Stimulated activated CD4-positive, alpha-beta T cell treated with anti-CD3 and anti-CD28 coated beads, Interleukin-12 subunit alpha, Interleukin-12 subunit beta, amount 100 ng/mL, for 24 hours (primary cell): Measurements from ENCODE around the gene CCS.
"Not testable (repeated sequence)": the region's sequence is repeated elsewhere in the genome, so short reads cannot be mapped to it uniquely, and the experiment has no call there.

Experiments
- DNase-seq, 2 experiments: peaks; one replicate each; pipeline ENCODE4 v3.0.0-alpha.2; 2020; ENCODE audit warnings: low read depth in 2 of 2

Gene CCS

DNA sequence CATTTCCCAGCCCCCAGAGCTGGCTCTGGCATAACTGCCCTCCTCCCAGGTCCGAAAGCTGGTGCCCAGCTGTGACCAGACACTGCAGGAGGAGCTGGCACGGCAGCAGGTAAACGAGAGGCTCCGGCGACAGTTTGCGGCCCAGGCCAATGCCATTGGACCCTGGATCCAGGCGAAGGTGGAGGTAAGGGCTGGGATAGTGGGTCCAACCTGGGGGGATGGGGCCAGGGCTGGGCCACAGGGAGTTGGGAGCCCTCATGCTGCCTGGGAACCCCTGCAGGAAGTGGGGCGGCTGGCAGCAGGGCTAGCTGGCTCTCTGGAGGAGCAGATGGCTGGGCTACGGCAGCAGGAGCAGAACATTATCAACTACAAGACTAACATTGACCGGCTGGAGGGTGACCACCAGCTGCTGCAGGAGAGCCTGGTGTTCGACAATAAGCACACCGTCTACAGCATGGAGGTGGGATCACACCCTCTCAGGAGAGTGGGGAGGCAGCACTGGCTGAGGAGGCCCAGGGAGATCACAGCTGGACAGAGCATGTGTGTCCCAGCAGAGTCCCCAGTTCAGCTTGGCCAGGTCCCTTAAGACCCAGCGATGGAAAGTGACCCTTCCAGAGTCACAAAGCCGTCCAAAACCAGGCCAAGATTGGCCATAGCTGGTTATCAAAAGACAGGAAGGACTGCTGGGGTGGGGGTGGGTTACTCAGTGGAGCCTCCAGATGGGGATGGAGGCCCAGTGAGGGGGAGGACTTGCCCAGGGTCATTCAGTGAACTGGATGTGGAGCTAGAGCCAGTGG lies 31.6 kb upstream of the CCS start:
- DNase-seq: no peak

- no peak for DNase-seq
These were observed 31.1 kb upstream of the CCS start for GRCh38 chr11:66561975-66562248.

DNA sequence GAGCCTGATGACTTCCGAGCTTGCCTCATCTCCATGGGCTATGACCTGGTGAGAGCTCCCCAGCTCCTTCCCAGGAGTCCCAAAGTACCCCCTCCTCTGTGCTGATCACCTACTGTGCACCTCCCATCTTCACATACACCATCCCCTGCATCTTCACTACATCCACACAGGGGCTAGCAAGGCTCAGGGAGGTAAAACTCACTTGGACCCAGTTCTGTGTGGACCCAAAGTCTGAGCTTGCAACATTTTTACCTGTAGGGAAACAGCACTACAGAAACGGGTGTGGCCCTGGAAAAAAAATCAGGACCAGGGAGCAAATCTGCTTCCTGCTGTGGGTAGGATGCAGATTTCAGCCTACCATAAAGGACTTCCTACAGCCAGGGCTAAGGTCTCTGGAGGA lies 30.7 kb upstream of the CCS start:
- DNase-seq: no peak

DNA sequence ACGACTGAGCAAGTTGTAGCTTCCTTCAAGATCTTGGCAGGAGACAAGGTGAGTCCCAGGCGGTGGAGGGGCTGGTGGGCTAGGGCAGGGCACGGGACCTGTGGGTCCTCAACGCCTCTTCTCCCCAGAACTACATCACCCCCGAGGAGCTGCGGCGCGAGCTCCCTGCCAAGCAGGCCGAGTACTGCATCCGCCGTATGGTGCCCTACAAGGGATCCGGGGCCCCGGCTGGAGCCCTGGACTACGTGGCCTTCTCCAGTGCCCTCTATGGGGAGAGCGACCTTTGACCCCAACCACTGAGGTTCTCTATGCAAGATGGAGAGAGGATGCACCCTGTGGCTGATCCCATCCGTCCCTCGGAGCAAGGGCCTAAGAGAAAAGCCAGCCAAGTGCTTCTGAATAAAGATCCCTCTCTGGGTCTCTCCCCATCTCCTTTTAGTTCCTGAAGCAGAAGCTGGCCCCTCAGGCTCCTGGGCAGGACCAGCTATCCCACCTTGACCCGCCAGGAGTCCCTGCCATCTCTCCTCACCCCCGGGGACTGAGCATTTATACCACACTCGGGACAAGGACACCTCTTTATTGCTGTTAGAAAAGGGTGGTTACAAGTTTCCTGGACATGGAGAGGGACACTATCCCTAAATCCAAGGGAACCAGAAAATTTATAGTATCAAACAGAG lies 29.9 kb upstream of the CCS start:
- DNase-seq: no peak

DNA sequence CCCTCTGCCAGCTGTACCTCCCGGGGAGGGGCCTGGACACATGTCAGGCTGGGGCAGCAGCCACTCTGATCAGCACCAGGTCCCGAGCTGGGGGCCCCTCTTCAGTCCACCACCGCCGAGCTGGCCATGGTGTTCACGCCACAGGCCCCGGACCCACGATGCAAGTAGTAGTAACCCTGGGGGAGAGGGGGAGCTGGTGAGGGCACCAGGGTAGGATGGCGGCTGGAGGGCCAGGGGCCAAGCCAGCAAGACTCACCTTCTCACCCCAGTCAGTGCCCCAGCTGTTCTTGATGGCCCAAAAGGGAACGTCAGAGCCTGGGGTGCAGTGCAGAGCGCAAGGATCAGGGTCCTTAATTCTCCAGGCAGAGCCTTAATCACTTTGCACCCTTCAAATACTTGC lies 29.2 kb upstream of the CCS start:
- DNase-seq: no peak

DNA sequence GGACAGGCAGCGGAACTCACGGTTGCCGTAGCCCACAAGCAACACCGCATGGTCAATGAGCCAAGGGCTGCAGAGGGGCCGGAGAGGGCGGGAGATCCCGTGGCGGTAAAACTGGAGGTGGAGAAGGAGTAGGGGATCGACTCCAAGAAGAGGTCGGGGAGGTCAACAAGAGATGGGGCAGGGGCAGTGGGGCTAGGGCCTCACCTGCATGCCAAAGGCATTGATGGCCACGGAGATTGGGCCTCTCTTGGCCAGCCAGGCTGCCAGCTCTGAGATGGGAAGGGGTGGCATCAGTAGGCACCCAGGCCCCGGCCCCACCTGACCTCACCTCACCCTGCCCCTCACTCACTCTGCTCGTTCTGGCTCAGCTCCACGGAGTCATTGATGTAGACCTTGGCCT lies 28.4 kb upstream of the CCS start:
- DNase-seq: no peak

DNA sequence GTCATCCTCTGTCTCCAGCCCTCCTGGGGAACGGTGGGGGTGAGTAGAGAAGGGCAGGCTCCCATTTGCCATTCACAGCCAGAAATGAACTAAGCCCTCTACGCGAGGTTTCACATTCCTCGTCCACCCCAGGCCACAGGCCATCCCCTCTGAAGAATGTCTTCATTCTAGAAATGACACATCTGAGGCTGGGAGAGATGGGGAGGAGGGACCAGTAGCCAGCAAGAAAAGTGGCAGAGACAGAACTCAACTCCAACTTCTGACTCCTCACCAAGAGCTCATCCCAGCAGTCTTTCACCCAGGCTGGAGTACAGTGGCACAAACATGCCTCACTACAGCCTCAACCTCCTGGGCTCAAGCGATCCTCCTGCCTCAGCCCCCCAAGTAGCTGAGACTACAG lies 28.0 kb upstream of the CCS start:
- DNase-seq: no peak

DNA sequence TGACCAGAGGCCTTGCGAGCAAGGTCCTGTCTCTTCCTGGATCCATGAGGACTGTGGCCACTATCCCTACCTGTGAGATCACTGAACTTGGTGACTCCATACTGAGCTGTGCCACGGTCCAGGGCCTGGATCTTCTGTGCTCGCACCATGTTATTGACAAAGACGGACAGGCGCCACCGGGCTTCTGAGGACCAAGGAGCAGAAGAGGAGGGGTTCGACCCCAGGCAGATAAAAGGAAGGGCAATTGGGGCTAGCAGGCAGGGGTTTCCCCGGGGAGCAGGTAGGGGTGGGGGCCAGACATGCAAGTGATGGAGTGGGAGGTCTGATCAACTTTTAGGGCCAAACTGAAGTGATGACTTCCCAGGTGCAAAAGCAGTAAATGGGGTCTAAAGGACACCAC lies 26.8 kb upstream of the CCS start:
- DNase-seq: no peak

- DNase-seq: no peak
These were observed 25.2 kb upstream of the CCS start for GRCh38 chr11:66567787-66568123.

- peak; percentile 41 to 66 for DNase-seq
These were observed 24.7 kb upstream of the CCS start, which contains the start of gene CTSF for GRCh38 chr11:66568124-66568916. Gene CTSF, minus strand, starts transcription at chr11:66568606. Its CDS starts 120 bp downstream, at chr11:66568486.

- DNase-seq: no peak
These were observed 23.9 kb upstream of the CCS start for GRCh38 chr11:66569076-66569475.

DNA sequence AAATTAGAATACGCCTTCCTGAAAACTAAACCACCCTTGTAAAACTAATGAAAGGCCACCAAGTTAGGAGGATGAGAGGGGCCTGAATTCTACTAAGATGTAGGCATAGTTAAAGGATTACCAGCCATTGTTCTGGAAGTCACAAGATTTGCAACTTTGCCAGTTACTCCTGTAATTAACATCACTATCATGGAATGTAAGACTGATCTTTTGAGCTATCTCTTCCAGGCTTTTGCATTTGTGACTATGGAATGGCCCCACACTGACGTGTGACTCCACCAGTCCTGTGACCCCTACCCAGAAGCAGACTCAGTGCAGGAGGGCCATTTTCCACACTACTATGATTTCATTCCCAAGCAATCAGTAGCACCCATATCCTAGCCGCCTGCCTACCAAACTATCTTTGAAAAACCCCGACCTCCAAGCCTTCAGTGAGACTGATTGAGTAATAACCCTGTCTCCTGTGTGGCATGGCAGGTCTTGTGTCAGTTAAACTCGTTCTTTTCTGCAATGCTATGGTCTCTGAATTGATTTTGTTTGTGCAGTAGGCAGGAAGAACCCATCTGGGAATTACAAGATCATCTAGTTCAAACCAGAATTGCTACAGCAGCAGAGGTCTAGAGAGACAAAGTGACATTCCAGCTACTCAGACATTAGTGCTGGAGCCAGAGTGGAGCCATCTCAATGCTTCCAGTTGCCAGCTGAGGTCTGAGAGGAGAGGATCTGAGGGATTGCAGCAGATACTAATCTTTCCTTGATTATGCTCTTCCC lies 22.7 kb upstream of the CCS start:
- no peak for DNase-seq

GRCh38 chr11:66570850-66571180 lies 22.2 kb upstream of the CCS start:
- DNase-seq: no peak

GRCh38 chr11:66579017-66579606 lies 13.9 kb upstream of the CCS start:
- DNase-seq: peak; percentile 77 to 88

GRCh38 chr11:66580803-66581202 lies 12.2 kb upstream of the CCS start:
- DNase-seq: no peak

DNA sequence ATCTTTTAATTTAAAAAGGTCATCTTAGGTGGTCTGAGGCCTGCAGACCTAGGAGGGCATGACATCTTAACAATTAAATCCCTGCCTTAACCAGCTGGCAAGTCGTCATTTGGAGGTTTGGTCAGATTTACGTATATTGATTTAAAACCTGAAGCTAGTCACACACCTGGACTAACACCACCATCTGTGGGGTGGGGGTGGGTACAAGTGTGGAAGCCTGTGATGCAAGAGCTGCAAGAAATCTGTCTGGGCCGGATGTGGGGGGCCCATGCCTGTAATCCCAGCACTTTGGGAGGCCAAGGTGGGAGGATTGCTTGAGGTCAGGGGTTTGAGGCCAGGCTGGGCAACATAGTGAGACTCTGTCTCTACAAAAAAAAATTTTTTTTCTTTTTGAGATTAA lies 11.7 kb upstream of the CCS start:
- no peak for DNase-seq

DNA sequence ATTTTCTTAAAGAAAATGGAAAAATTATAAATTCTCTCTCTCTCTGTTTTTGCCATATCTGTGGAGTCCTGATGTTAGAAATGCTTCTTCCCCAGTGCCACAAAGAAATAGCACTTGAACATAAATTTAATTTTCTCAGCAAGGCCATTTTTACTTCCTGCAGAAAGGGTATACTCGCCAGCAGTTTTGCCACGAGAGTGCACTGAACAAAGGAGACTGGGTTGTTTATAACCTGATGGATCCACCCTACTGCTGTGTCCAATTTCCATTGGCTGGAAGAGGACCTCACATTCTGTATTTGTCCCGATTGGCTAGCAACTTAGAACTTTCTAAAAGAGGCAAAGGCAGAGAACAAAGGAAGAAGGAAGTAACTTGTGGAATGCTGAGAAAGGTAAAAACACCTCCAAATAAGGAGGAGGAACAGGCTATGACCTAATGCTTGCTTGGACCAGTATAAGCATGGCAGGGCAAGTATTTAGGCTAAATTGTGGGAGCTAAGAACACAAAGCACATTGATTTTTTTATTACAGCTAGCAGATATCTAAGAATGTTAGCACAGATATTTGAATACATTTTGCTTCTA lies 10.3 kb upstream of the CCS start:
- not testable (repeated sequence) for DNase-seq

DNA sequence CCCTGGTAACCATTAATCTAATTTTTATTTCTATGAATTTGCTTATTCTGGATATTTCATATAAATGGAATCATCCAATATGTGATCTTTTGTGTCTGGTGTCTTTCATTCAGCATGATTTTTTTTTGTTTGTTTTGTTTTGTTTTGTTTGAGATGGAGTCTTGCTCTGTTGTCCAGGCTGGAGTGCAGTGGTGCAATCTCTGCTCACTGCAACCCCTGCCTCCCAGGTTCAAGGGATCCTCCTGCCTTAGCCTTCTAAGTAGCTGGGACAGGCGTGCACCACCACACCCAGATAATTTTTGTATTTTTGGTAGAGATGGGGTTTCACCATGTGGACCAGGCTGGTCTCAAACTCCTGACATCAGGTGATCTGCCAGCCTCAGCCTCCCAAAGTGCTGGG lies 7.5 kb upstream of the CCS start:
- not testable (repeated sequence) for DNase-seq

- no peak for DNase-seq
These were observed 6.8 kb upstream of the CCS start for GRCh38 chr11:66586136-66586535.

- not testable (repeated sequence) for DNase-seq
These were observed 3.7 kb upstream of the CCS start for GRCh38 chr11:66589315-66589714.

DNA sequence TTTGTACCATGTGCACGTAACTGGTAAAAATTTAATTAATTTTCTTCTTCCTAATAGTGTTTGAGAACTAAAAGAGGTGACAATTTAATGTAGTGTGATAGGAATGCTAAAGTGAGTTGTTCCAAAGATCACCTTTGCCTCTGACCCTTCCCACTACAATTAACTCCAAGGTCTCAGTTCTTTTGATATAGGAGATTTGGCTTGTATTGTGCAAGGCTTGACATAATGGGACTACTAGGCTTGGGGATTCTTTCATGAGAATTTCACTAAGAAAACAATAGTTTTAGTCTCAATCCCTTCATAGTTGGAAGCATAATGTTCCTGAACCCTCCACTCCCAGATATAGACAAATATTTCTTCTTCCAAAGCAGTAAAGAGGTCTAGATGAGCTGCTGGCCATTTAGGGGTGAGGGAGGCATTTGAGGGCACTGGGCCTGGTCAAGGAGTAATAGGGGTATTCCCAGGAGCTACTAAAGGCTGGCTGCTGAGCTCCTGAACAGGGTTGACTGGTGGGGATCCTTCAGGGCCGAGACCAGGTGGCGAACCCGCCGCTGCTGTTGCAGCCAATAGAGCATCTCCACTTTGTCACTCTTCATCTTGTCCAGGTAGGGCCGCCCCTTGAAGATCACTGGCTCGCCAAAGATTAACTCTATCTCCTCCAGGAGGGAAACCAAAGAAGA lies 2.8 kb upstream of the CCS start:
- DNase-seq: no peak
